NB4 (cell line): Measurements from ENCODE around the gene NUTM2B.
"Not testable (repeated sequence)": the region's sequence is repeated elsewhere in the genome, so short reads cannot be mapped to it uniquely, and the experiment has no call there.

ENCODE experiments used
- MYC ChIP-seq: IDR thresholded peaks from 2 replicates; pipeline ENCODE4 v1.6.1; 2011; ENCODE audit warnings: low read depth, low read length
- POLR2A ChIP-seq: IDR thresholded peaks from 2 replicates; pipeline ENCODE4 v1.6.1; 2011; ENCODE audit warnings: mild to moderate bottlenecking; ENCODE audit not compliant: insufficient read length; ENCODE audit errors: extremely low read depth
- TF ChIP-seq, protein P1 (sequence below): IDR thresholded peaks from one replicate; pipeline ENCODE4 v1.5.1; 2012; ENCODE audit warnings: low read depth, low read length
- TF ChIP-seq, protein P2 (sequence below): IDR thresholded peaks from 2 replicates; pipeline ENCODE4 v1.6.1; 2011; ENCODE audit warnings: low read depth, low read length

DNA sequence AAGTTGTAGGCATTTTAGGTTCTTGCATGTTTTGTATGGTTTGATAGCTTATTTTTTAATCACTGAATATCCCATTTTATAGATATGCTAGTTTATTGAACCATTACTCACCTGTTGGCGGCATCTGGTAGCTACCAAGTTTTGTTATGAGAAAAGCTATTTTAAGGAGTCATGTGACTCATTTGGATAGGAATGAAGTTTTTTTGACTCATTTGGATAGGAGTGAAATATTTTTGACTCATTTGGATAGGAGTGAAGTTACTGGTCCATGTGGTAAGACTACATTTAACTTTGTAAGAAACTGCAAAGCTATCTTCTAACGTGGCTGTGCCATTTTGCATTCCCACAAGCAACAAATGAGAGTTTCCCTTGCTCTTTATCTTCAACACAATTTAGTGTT, 28.1 kb upstream of the NUTM2B start:
- not testable (repeated sequence) for TF ChIP-seq POLR2A, MYC
- TF ChIP-seq, protein P1, sequence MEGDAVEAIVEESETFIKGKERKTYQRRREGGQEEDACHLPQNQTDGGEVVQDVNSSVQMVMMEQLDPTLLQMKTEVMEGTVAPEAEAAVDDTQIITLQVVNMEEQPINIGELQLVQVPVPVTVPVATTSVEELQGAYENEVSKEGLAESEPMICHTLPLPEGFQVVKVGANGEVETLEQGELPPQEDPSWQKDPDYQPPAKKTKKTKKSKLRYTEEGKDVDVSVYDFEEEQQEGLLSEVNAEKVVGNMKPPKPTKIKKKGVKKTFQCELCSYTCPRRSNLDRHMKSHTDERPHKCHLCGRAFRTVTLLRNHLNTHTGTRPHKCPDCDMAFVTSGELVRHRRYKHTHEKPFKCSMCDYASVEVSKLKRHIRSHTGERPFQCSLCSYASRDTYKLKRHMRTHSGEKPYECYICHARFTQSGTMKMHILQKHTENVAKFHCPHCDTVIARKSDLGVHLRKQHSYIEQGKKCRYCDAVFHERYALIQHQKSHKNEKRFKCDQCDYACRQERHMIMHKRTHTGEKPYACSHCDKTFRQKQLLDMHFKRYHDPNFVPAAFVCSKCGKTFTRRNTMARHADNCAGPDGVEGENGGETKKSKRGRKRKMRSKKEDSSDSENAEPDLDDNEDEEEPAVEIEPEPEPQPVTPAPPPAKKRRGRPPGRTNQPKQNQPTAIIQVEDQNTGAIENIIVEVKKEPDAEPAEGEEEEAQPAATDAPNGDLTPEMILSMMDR = not testable (repeated sequence)
- TF ChIP-seq, protein P2, sequence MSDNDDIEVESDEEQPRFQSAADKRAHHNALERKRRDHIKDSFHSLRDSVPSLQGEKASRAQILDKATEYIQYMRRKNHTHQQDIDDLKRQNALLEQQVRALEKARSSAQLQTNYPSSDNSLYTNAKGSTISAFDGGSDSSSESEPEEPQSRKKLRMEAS = not testable (repeated sequence)
